ENCODE measurements around the gene GPR22.

The GPR22 gene

DNA sequence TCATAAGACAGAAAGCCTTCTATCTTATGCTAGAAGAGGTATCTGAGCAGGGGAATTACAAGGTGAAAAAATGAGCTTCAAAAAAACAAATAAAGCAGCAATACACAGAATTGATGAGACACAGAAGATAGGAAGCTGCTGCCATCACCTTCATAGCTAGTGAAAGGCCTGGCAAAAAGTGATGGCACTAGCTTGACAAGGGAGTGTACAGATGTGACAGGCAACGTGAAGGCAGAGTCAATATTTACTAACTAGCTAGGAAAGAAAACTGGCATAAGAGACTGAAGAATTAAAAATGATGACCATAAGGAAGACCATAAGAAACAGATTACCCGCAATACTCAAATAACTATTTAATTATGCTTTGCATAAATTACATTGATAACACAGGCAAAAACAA is 9.4 kb downstream of the GPR22 start:
- TF ChIP-seq, protein P1, sequence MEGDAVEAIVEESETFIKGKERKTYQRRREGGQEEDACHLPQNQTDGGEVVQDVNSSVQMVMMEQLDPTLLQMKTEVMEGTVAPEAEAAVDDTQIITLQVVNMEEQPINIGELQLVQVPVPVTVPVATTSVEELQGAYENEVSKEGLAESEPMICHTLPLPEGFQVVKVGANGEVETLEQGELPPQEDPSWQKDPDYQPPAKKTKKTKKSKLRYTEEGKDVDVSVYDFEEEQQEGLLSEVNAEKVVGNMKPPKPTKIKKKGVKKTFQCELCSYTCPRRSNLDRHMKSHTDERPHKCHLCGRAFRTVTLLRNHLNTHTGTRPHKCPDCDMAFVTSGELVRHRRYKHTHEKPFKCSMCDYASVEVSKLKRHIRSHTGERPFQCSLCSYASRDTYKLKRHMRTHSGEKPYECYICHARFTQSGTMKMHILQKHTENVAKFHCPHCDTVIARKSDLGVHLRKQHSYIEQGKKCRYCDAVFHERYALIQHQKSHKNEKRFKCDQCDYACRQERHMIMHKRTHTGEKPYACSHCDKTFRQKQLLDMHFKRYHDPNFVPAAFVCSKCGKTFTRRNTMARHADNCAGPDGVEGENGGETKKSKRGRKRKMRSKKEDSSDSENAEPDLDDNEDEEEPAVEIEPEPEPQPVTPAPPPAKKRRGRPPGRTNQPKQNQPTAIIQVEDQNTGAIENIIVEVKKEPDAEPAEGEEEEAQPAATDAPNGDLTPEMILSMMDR (IDR thresholded peaks at IDR 0.05) = no peak

DNA sequence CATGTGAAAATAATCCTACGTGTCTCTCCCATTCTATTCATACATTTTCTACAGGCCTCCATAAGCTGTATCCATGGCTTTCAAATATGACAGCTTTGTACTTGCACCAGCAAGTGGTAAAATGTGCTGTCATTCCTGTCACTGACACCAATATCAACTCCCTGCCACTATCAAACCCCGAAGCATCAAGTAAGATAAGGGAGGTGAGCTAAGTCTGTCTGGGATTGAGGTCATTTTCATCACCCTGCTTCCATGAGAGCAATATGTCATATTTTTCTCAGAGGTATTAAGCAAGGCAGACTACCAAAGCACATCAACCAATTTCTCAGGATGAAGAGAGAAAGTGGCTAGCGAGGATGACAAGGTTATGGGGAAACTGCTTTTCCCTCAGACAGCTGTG is 11.1 kb downstream of the GPR22 start:
- TF ChIP-seq, protein P1 (IDR thresholded peaks at IDR 0.05) = no peak

DNA sequence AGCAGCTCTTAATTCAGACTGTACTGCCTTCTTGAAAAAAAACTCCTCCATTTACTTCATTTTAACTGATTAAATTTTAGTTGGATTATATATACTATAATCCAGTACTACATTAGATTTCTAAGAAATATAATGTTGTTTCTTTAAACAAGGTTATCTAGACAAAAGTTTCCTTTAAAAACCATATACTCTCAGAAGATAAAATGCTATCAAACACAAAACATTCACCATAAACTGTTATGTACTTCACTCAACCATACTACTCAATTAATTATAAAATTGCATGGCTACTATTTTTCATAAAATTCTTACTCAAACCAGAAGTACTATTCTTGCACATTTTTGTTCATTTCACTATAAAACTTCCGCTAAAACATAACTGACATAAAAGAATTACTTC is 12.7 kb downstream of the GPR22 start:
- TF ChIP-seq, protein P1 (IDR thresholded peaks at IDR 0.05) = no peak

DNA sequence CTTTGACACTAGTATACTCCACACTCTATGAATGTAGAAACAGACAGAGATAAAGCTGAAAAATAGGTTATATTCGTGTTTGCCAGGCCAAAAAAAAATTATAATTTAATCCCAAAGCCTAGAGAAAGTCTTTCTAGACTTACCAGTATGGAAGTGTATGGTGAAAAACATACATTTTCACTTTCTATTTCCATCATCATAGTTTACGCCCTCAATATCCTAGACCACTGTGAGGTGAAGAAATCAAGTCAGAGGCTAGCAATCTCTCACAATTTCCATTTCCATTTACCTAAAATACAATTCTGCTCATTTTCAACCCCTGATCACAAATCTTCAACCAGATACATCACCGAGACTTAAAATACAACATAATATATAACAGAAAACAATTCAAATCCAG is 16.2 kb downstream of the GPR22 start:
- TF ChIP-seq, protein P1 (IDR thresholded peaks at IDR 0.05) = no peak

DNA sequence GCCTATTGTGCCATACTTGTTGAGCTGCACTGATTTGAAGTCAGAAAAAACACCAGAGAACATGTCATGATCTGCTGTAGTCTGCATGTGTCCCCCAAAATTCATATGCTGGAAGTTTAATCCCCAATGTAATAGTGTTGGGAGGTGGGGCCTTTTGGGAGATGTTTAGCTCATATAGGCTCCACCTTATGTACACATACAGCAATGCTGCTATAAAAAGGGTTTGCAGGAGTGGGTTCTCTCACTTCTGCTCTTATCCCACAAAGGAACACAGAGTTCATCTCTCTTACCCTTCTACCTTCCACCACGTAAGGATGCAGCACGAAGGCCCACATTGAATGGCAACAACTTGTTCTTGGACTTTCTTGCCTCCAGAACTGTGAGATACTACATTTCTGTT is 23.0 kb downstream of the GPR22 start:
- TF ChIP-seq, protein P1 (IDR thresholded peaks at IDR 0.05) = no peak

DNA sequence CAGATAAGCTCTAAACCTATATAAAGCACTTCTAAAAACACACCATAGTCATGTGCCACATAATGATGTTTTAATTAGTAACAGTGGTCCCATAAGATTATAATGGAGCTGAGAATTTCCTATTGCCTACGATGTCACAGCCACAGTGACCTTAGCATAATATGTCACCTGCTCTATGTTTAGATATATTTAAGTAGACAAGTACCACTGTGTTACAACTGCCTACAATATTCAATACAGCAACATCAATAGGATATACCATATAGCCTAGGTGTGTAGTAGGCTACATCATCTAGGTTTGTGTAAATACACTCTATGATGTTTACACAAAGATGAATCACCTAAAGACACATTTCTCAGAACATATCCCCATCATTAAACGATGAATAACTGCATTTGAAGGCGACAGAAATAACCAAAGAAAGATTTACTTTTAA is 24.5 kb downstream of the GPR22 start:
- TF ChIP-seq, protein P1 (IDR thresholded peaks at IDR 0.05) = no peak

DNA sequence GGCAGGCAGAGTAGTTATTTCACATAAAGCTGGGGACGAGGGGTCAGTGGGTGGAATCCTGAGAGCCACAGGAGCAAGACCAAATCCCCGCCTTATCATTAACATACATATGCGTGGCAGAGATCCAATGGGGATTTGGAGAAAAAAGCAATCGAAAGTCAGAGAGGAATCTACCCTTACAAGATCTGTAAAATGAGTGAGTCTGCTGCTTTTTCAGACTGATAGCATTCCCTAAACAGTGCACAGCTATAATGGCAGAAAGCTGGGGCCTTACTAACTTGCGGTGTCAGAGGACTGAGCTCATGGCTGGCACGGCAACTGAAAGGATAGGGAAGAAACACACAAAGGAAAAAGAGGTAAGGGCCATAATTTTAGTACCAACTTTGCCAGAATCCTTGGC is 25.0 kb downstream of the GPR22 start:
- TF ChIP-seq, protein P1 (IDR thresholded peaks at IDR 0.05) = no peak

DNA sequence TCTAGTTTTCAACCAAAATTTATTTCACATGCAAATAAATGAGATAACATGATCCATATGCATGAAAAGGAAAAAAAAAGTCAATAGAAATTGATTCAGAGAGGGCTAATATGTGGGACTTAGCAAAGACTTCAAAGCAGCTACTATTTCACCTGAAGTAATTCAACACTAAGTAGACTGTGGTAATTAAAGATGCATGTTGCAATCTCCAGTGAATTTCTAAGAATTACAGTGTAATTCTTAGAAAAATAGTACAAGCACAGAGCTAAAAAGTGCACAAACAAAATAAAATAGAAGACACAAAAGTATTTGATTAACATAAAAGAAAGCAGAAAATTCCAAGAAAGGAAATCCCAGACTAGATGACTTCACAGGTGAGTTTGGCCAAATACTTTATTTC is 25.7 kb downstream of the GPR22 start:
- TF ChIP-seq, protein P1 (IDR thresholded peaks at IDR 0.05) = no peak
